Stomach (tissue), 9 donors: ENCODE data around the gene AADACL2. TPM values are rescaled to one million over a fixed set of nuclear protein-coding genes. Genes with fewer than 3 reads are reported as not detected.

Experiments used
- DNase-seq, 2 donors: peaks; one replicate each; pipeline versions ENCODE4 v3.0.0 to v3.0.0-alpha.2; 2013 to 2019
- H3K27ac ChIP-seq, 5 donors: fragments of 200-600 bp in 4 of 5; sonication (generic) in 4 of 5; one replicate each; pipeline ENCODE4 v1.5.1; 2013 to 2019; ENCODE audit warnings: mild to moderate bottlenecking in 1 of 5, moderate library complexity in 1 of 5
- H3K27me3 ChIP-seq, 3 donors: fragments of 200-600 bp; sonication (generic); one replicate each; pipeline ENCODE4 v1.5.1; 2017 to 2019; ENCODE audit warnings: mixed run types in 1 of 3
- H3K36me3 ChIP-seq, 4 donors: fragments of 200-600 bp; sonication (generic); 1 replicate in 3 of 4; 2 replicates in 1 of 4; pipeline ENCODE4 v1.5.1; 2016 to 2019
- H3K4me1 ChIP-seq, 4 donors: fragments of 200-600 bp; sonication (generic); one replicate each; pipeline ENCODE4 v1.5.1; 2016 to 2019
- H3K4me3 ChIP-seq, 4 donors: fragments of 200-600 bp; sonication (generic) in 3 of 4; one replicate each; pipeline ENCODE4 v1.5.1; 2016 to 2019; ENCODE audit warnings: mild to moderate bottlenecking in 1 of 4
- H3K9me3 ChIP-seq, 4 donors: fragments of 200-600 bp; sonication (generic); one replicate each; pipeline ENCODE4 v1.5.1; 2016 to 2019
- EP300 ChIP-seq: sonication (generic); formaldehyde crosslinking; IDR thresholded peaks from one replicate; pipeline ENCODE4 v1.6.1; 2017; ENCODE audit warnings: antibody characterized with exemption
- POLR2A ChIP-seq, 4 donors: fragments of 450-650 bp; IDR thresholded peaks; one replicate each; pipeline ENCODE4 v1.6.1; 2016; ENCODE audit warnings: antibody characterized with exemption in 4 of 4, control low read depth in 2 of 4, mild to moderate bottlenecking in 1 of 4, moderate library complexity in 1 of 4
- POLR2AphosphoS5 ChIP-seq, 3 donors: sonication (generic); formaldehyde crosslinking; IDR thresholded peaks; one replicate each; pipeline ENCODE4 v1.6.1; 2016; ENCODE audit warnings: antibody characterized with exemption in 3 of 3
- WGBS, 5 donors: extraction: QIAGEN DNeasy Blood & Tissue Kit in 3 of 5; methylation state at CpG; one replicate each; pipeline versions ENCODE4 v1.1.5 to v1.1.7; 2013 to 2018; 5-methylcytosine and 5-hydroxymethylcytosine counted together
- intact Hi-C: fragments of 100-400 bp; cut with DNase I; formaldehyde crosslinking; loops from one replicate; pipeline ENCODE4 v1.15.1; 2023; ENCODE audit warnings: low total_unique reads
- polyA plus RNA-seq, 3 donors: library from polyadenylated mRNA; stranded (reverse); fragments of 200-250 nt; gene quantifications; one replicate each; pipeline ENCODE4 v1.2.3, GENCODE V29; 2013
- total RNA-seq, 5 donors: library from RNA; depleted of rRNA; stranded (reverse); fragments of >200 nt; gene quantifications; one replicate each; pipeline versions ENCODE4 v1.1.0 to v1.2.3, GENCODE V29; 2014 to 2016
- TF ChIP-seq, protein P1 (sequence below), 7 experiments: fragments of 450-650 bp in 4 of 7; fragments of 200-600 bp in 3 of 7; sonication (generic) in 3 of 7; IDR thresholded peaks; one replicate each; pipeline ENCODE4 v1.5.1; 2016 to 2019; ENCODE audit warnings: antibody characterized with exemption in 7 of 7, control low read depth in 2 of 7, mild to moderate bottlenecking in 1 of 7
- donor health status: healthy with polysubstance abuse.
- donor health status: Bipolar disorder and iron deficiency.
- donor health status: healthy.

The AADACL2 gene
- total and polyA plus RNA-seq, 8 donors: 0.92 TPM; not detected in 7

DNA sequence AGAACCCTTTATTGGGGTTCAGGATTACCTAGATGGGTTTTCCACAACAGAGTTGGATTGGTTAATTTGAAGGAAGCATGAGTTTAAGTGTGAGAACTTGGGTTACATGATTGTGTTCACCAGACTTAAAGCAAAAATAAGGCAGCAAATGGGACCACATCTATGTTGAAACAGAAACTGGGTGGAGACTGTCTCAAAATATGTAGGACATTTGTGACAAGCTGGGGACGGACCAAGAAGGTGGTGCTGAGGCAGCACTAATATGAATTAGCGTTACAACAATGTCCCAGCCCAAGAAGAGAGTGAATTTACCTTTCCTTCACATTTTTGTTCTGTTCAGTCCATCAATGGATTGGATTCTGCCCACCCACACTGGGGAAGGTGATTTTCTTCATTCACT is 866 bp upstream of the AADACL2 start:
- intact Hi-C loops: no loop called here
- H3K4me1 ChIP-seq: no peaks in the 10 kb centered on the region
- no peak overlapping the region for H3K4me3 ChIP-seq
- no peak overlapping the region for H3K27ac ChIP-seq
- no peak for TF ChIP-seq EP300
- TF ChIP-seq, protein P1, sequence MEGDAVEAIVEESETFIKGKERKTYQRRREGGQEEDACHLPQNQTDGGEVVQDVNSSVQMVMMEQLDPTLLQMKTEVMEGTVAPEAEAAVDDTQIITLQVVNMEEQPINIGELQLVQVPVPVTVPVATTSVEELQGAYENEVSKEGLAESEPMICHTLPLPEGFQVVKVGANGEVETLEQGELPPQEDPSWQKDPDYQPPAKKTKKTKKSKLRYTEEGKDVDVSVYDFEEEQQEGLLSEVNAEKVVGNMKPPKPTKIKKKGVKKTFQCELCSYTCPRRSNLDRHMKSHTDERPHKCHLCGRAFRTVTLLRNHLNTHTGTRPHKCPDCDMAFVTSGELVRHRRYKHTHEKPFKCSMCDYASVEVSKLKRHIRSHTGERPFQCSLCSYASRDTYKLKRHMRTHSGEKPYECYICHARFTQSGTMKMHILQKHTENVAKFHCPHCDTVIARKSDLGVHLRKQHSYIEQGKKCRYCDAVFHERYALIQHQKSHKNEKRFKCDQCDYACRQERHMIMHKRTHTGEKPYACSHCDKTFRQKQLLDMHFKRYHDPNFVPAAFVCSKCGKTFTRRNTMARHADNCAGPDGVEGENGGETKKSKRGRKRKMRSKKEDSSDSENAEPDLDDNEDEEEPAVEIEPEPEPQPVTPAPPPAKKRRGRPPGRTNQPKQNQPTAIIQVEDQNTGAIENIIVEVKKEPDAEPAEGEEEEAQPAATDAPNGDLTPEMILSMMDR (IDR thresholded peaks at IDR 0.05): no peak
- no peak for TF ChIP-seq POLR2AphosphoS5 (IDR thresholded peaks at IDR 0.05)
- TF ChIP-seq POLR2A (IDR thresholded peaks at IDR 0.05): no peak
- no peak for DNase-seq
- 84 to 98% (median 94%) methylated on average over 2 of the region's 2 CpGs for WGBS, 5 donors
- H3K36me3 ChIP-seq: no peaks in the 10 kb centered on the region
- H3K9me3 ChIP-seq: peaks cover 0 to 5% (median 0%) of the 10 kb centered on the region in 4 donors
- H3K27me3 ChIP-seq: no peaks in the 10 kb centered on the region

DNA sequence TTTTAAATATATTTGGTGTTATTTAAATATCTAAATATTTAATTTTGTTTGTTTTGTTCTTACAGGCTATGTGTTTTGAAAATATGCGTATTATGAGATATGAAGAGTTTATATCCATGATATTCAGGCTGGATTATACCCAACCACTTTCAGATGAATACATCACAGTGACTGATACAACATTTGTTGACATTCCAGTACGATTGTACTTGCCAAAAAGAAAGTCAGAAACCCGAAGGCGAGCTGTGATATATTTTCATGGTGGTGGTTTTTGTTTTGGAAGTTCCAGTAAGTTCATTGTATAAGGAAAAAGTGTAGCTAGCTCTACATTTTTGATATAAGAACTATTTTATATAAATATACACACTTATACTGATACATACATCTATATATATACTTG is 6.9 kb downstream of the AADACL2 start:
- H3K36me3 ChIP-seq: no peaks in the 10 kb centered on the region
- H3K4me3 ChIP-seq: no peak overlapping the region
- TF ChIP-seq POLR2A (IDR thresholded peaks at IDR 0.05): no peak
- TF ChIP-seq EP300: no peak
- TF ChIP-seq, protein P1 (IDR thresholded peaks at IDR 0.05): no peak
- TF ChIP-seq POLR2AphosphoS5 (IDR thresholded peaks at IDR 0.05): no peak
- no peak overlapping the region for H3K27ac ChIP-seq
- H3K27me3 ChIP-seq: no peaks in the 10 kb centered on the region
- 44 to 59% (median 58%) methylated on average over 4 of the region's 4 CpGs for WGBS, 5 donors
- peaks cover 0 to 5% (median 0%) of the 10 kb centered on the region in 4 donors for H3K9me3 ChIP-seq
- no peaks in the 10 kb centered on the region for H3K4me1 ChIP-seq
- intact Hi-C loops: loop anchor here (5.0 kb wide), 1 partner anchor 77 kb away; no protein-coding TSS in a partner anchor
- no peak for DNase-seq

DNA sequence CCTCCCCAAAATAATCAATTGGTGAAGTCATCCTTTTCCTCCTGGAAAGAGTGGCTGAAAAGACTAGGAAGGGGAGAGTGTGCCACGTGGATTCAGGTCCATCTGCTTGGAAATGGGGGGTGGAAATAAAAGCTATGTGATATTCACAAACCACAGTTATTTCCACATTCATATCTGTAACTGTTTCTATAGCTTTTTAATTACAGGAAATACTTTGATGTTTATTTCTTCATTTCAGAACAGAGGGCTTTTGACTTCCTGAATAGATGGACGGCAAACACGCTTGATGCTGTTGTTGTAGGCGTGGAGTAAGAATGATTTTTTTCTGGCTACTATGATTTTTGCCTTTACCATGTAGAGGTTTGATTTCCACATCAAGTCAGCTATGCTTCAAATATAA is 10.1 kb downstream of the AADACL2 start:
- 53 to 66% (median 61%) methylated on average over 4 of the region's 4 CpGs for WGBS, 5 donors
- Histone ChIP-seq H3K27ac (no peak overlapping the region), H3K4me3 (no peak overlapping the region), H3K36me3 (no peaks in the 10 kb centered on the region), H3K27me3 (no peaks in the 10 kb centered on the region), H3K4me1 (no peaks in the 10 kb centered on the region), H3K9me3 (peaks cover 0 to 5% (median 2%) of the 10 kb centered on the region in 4 donors)
- intact Hi-C loops: loop anchor here (5.0 kb wide), 1 partner anchor 73 kb away; no protein-coding TSS in a partner anchor
- DNase-seq: no peak
- TF ChIP-seq EP300: no peak

DNA sequence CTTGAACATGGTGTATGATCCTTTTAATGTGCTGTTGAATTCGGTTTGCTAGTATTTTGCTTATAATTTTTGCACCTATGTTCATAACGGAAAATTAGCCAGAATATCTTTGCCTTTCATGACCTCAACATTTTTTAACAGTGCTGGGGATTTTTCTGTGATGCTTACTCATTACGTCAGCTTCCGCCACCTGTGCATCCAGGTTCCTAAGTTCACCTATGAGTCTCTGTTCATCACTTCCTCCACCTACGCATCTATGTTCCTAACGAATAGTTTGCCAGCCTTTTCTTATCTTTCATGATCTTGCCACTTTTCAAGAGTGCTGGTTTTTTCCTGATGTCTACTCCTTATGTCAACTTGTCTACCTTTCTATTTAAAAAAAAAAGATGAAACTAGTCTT is 16.5 kb downstream of the AADACL2 start:
- H3K9me3 ChIP-seq: peaks cover 0 to 5% (median 2%) of the 10 kb centered on the region in 4 donors
- 83 to 91% (median 87%) methylated on average over 6 of the region's 6 CpGs for WGBS, 5 donors
- no peaks in the 10 kb centered on the region for H3K4me1 ChIP-seq
- TF ChIP-seq POLR2AphosphoS5 (IDR thresholded peaks at IDR 0.05): no peak
- TF ChIP-seq, protein P1 (IDR thresholded peaks at IDR 0.05): no peak
- no peak for TF ChIP-seq POLR2A (IDR thresholded peaks at IDR 0.05)
- TF ChIP-seq EP300: no peak
- H3K27me3 ChIP-seq: no peaks in the 10 kb centered on the region
- no peak for DNase-seq
- intact Hi-C loops: no loop called here
- H3K36me3 ChIP-seq: no peaks in the 10 kb centered on the region
- no peak overlapping the region for H3K4me3 ChIP-seq
- H3K27ac ChIP-seq: no peak overlapping the region

DNA sequence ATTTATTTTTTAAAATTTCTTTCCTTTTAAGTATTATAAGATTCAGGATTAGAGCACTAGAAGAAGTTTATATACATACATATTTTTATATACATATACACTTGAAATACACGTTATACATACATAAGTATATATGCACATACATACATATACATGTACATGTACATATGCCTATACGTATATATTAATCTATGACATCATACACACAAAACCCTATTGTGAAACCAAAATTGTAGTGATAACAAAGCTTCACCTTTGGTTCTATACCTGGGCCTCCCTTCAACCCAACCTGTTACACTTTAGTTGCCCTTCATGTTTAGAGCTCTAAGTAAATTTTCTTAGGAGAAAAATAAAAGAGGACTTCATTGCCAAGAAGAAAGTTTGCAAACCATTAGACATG is 17.0 kb downstream of the AADACL2 start:
- TF ChIP-seq POLR2A (IDR thresholded peaks at IDR 0.05): no peak
- no peak for TF ChIP-seq POLR2AphosphoS5 (IDR thresholded peaks at IDR 0.05)
- no peak for TF ChIP-seq EP300
- no peak overlapping the region for H3K27ac ChIP-seq
- 85 to 91% (median 88%) methylated on average over 2 of the region's 2 CpGs for WGBS, 5 donors
- no peak for DNase-seq
- H3K4me1 ChIP-seq: no peaks in the 10 kb centered on the region
- H3K9me3 ChIP-seq: peaks cover 0 to 5% (median 2%) of the 10 kb centered on the region in 4 donors
- H3K27me3 ChIP-seq: no peaks in the 10 kb centered on the region
- intact Hi-C loops: no loop called here
- H3K36me3 ChIP-seq: no peaks in the 10 kb centered on the region
- no peak overlapping the region for H3K4me3 ChIP-seq
